Measurements from ENCODE around the gene ALDH4A1.

DNA sequence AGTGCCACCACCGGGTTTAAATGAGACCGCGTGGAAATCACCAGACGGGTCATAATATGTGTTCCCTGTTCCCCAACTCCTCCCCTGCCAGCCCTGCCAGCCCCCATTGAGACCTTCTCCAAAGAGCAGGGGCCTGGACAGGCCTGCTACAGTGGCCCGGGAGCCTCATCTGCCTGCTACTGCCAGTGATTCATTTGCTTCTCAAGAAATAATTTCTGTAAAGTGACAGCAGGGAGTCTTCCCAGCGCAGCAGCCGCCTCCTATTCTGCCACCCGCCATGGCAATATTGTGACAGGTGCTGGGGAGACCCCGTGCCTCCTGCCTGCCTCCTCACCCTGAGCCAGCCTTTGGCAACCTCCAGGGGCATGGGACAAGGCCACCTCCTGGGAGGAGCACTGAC, 45.2 kb upstream of the ALDH4A1 start:
- TF ChIP-seq CTCF (IDR thresholded peaks at IDR 0.05), result no peak
- TF ChIP-seq POLR2A (IDR thresholded peaks at IDR 0.05), result no peak
